Kidney epithelial cell (primary cell): Measurements from ENCODE around the gene SOCS6. TPM values are rescaled to one million over a fixed set of nuclear protein-coding genes. Genes with fewer than 3 reads are reported as not detected.
A peak's percentile ranks its signal among the peaks of the same experiment; 100 is the strongest.
"Not testable (repeated sequence)": the region's sequence is repeated elsewhere in the genome, so short reads cannot be mapped to it uniquely, and the experiment has no call there.

Experiments
- DNase-seq: peaks from one replicate; pipeline ENCODE4 v3.0.0-alpha.2; 2010; ENCODE audit warnings: low read depth
- H3K27me3 ChIP-seq: 2 replicates; pipeline ENCODE4 v1.6.0; 2011; ENCODE audit warnings: low read length; ENCODE audit not compliant: control insufficient read depth, insufficient read depth
- H3K36me3 ChIP-seq: 2 replicates; pipeline ENCODE4 v1.5.1; 2011; ENCODE audit warnings: low read length; ENCODE audit not compliant: control insufficient read depth, insufficient read depth
- H3K4me3 ChIP-seq: 2 replicates; pipeline ENCODE4 v1.5.1; 2011; ENCODE audit warnings: low read depth, mild to moderate bottlenecking, control low read depth, low read length
- CTCF ChIP-seq: IDR thresholded peaks from 2 replicates; pipeline ENCODE4 v1.5.1; 2011; ENCODE audit warnings: mild to moderate bottlenecking, moderate library complexity, low read length, control low read depth, inconsistent platforms; ENCODE audit not compliant: insufficient read depth, poor library complexity, severe bottlenecking
- total RNA-seq: library from RNA; depleted of rRNA; stranded (reverse); fragments of >200 nt; gene quantifications from 2 replicates; pipeline ENCODE4 v1.2.3, GENCODE V29; 2015

SOCS6 gene
- total RNA-seq, 1 donor from 2014 or later: 26.0 TPM

- Histone ChIP-seq H3K27me3 (no peaks in the 10 kb centered on the region), H3K4me3 (no peak overlapping the region), H3K36me3 (no peaks in the 10 kb centered on the region)
- DNase-seq: no peak
- no peak for TF ChIP-seq CTCF
Measured at GRCh38 chr18:70349316-70349715, 60.5 kb downstream of the SOCS6 start.

GRCh38 chr18:70354080-70354479 lies 65.2 kb downstream of the SOCS6 start:
- no peak overlapping the region for H3K4me3 ChIP-seq
- DNase-seq: no peak
- H3K27me3 ChIP-seq: no peaks in the 10 kb centered on the region
- TF ChIP-seq CTCF: no peak
- H3K36me3 ChIP-seq: no peaks in the 10 kb centered on the region

- no peak for DNase-seq
- Histone ChIP-seq H3K27me3 (no peaks in the 10 kb centered on the region), H3K4me3 (no peak overlapping the region), H3K36me3 (no peaks in the 10 kb centered on the region)
- no peak for TF ChIP-seq CTCF
Measured at GRCh38 chr18:70354771-70355170, 65.9 kb downstream of the SOCS6 start.

- Histone ChIP-seq H3K36me3 (no peaks in the 10 kb centered on the region), H3K4me3 (no peak overlapping the region), H3K27me3 (no peaks in the 10 kb centered on the region)
- TF ChIP-seq CTCF: no peak
- DNase-seq: no peak
Measured at GRCh38 chr18:70355620-70356385, 67.0 kb downstream of the SOCS6 start.

- not testable (repeated sequence) for H3K4me3 ChIP-seq, H3K27me3 ChIP-seq, H3K36me3 ChIP-seq
- DNase-seq: peak; percentile 56
Measured at GRCh38 chr18:70358105-70358406, 69.2 kb downstream of the SOCS6 start.

- no peak for TF ChIP-seq CTCF
- H3K27me3 ChIP-seq: no peaks in the 10 kb centered on the region
- DNase-seq: no peak
- no peak overlapping the region for H3K4me3 ChIP-seq
- no peaks in the 10 kb centered on the region for H3K36me3 ChIP-seq
Measured at GRCh38 chr18:70359071-70359470, 70.2 kb downstream of the SOCS6 start.
